Stimulated activated CD8-positive, alpha-beta memory T cell treated with anti-CD3 and anti-CD28 coated beads, Interleukin-12 subunit alpha, Interleukin-12 subunit beta, amount 100 ng/mL, for 24 hours (primary cell): ENCODE measurements around the gene KIRREL3.
A peak's percentile ranks its signal among the peaks of the same experiment; 100 is the strongest.

ENCODE experiments used
- DNase-seq: peaks from one replicate; pipeline ENCODE4 v3.0.0-alpha.2; 2020; ENCODE audit errors: extremely low read depth

KIRREL3 gene

GRCh38 chr11:126997196-126997595 lies 3.4 kb downstream of the KIRREL3 start:
- no peak for DNase-seq

- DNase-seq, result no peak
Measured at GRCh38 chr11:126996036-126996804, 4.3 kb downstream of the KIRREL3 start.

- no peak for DNase-seq
Measured at GRCh38 chr11:126993599-126993998, 7.0 kb downstream of the KIRREL3 start.

DNA sequence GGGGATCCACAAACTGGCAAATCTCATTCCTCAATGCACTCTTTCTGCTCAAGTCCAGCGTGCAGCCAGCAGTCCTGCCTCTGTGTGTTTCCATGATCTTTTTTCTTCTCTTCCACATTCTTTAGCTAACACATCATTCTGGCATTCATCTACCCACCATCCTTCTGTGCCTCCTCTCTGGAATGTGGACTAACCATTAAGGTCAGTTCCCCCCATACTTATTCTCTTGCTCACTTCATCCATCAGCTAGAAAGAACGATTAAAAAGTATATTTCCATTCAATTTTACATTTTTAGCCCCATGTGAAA lies 7.8 kb downstream of the KIRREL3 start:
- DNase-seq, result no peak

DNA sequence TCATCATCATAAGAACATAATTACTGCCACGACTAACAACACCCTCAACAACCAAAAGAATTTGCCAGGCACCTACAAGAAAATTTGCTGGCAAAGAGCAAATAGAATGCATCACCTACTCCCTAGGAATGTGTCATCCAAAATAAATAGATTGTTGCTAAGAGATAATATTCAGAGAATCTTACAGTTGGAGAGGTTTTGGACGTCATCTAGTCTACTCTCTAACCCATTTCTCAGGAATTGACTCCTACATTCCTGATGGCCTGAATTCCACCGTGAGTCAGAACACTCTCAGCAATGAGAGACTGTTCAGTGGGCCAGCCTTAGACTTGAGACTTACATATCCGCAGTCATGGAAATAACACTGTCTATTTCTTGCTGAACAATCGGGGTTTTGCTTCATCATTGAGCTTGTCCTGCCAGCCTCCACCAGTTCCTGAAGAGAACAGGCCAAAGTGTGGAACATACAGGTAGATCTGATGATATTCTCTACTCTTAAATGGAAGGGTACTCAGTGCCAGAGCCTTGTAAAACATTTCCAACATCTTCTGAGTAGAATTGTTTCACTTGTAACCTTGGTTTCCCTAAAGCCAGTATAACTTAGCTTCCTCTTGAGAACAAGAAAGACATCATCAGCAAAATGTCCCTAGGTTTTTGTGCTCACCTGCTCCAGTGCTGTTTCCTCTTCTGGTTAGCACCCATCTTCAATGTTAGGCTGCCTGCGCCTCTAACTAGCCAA lies 8.3 kb downstream of the KIRREL3 start:
- no peak for DNase-seq

DNA sequence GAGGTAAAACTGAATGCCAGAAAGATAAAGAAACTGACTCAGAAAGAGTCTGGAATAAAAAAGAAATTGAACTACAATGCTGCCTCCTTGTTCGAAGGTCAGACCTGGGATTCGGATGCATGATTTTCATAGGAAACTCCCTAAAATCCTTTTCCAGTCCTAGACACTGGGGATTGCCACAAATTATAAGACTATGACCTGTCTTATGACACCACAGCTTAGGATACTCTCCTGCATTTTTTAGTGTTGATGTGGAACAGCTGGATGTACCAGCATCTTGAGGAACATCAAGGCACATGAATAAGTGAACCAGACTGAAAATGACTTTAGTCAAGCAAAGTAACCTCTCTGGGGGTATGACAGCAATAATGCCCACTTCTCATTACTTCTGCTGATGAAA lies 9.0 kb downstream of the KIRREL3 start:
- no peak for DNase-seq

DNA sequence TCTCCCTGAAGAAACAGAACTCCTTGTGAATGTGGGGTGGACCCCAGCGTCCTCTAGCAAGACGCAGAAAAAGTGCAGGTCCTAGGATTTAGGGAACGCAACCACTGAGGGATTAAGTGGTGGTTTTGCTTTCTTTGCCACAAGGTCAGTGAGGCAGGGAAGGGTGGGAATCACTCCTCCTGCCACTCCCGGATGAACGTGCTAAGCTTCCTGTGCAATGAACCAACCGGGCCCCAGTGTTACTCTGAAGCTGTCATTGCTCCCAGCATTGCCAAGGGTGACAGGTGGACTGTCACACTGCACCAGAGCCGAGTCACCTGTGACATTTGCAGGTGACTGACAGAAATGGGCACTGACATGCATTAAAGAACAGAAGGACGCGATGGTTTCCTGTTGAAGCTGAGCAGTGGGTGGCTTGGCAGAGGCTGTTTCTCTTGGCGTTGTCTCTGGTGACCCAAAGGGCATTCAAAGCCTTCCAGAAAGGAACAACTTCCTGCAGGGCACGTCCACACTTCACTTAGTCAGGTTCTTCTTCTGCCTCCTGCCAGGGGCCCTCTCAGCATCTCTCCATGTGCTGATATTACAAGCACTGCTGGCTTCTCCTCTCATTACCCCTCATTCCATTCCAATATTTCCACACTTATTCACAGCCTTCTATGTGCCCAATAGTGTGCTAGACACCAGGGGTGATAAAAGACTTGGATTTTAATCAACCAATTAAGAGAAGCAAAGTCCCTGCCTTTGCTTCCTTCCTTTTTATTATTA lies 9.7 kb downstream of the KIRREL3 start:
- no peak for DNase-seq

GRCh38 chr11:126989942-126990715 lies 10.4 kb downstream of the KIRREL3 start:
- DNase-seq, result peak; percentile 14

- DNase-seq, result no peak
Measured at GRCh38 chr11:126988655-126989054, 11.9 kb downstream of the KIRREL3 start.

DNA sequence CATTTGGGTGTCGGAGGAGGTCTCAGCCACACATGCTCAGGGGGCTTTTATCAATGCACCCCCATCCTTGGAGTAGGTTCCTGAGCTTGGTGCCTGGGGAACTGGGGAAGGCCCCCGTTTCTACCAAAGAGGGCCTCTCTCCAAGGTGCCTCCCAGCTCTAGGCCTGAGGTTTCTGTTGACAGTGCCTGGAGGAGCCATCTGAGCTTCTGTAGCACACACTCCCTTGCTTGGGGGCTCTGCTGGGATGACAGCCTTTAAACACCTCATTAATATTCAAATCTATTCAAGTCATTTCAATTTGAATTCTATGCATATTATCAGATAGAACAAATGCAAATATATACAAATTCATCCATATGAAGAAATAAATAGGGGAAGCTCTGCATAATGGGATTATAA lies 18.9 kb downstream of the KIRREL3 start:
- no peak for DNase-seq

DNA sequence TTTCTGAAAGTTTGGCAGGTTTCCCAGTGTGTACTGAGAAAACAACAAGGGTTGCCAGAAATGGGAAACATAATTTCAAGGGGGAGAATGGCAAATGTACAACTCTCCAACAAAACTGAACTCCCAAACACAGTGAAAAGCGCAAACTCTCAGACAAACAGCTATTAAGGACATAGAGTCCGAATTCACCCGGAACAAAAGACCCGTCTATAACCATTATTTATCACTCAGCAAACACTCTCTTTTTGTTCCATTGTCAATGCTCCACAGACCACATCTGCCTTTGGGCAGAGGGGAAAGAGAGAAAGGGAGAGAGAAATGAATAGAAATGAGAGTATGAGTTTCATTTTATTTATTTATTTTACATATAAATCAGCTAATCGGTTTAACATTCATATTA lies 21.7 kb downstream of the KIRREL3 start:
- DNase-seq, result no peak

- no peak for DNase-seq
Measured at GRCh38 chr11:126978165-126978564, 22.4 kb downstream of the KIRREL3 start.

- DNase-seq, result no peak
Measured at GRCh38 chr11:126973051-126973450, 27.5 kb downstream of the KIRREL3 start.

DNA sequence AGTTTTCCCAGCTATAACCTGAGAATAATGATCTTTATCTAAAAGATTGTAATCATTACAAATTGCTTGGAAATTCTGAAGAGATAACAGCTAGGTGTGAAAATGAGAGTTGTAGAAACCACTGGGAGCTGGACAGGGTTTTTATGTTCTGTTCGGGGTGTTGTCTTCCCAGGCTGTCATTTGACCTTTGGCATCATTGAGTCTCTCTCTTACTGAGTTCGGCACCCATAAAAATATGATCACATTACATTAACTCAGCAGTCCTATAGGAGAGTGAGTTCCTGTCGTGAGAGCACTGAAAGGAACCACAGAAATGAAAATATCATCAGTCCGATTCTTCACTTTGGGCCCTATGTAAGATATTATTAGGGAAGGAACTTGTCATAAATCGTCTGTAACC lies 29.3 kb downstream of the KIRREL3 start:
- DNase-seq, result no peak

GRCh38 chr11:126969865-126970479 lies 30.6 kb downstream of the KIRREL3 start:
- DNase-seq, result no peak

- no peak for DNase-seq
Measured at GRCh38 chr11:126968915-126969314, 31.7 kb downstream of the KIRREL3 start.

DNA sequence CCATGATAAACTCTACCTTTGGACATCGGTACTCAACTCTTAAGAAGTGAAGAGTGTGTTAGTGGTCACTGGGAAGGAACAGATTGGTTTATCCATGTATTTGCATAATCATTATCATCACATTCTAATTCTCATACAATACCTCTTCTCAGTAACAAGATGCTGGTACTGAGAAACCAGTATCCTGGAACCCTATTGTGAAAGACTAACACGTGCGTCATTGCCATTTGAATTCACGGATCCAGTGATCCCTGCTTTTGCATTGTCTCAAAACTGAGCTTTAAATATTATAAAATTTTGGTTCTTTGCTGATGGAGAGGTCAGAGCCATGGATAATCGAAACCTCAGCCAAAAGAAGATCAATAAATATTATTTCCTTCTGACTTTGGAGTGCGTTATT lies 35.2 kb downstream of the KIRREL3 start:
- DNase-seq, result no peak

- DNase-seq, result no peak
Measured at GRCh38 chr11:126963603-126964363, 36.8 kb downstream of the KIRREL3 start.

DNA sequence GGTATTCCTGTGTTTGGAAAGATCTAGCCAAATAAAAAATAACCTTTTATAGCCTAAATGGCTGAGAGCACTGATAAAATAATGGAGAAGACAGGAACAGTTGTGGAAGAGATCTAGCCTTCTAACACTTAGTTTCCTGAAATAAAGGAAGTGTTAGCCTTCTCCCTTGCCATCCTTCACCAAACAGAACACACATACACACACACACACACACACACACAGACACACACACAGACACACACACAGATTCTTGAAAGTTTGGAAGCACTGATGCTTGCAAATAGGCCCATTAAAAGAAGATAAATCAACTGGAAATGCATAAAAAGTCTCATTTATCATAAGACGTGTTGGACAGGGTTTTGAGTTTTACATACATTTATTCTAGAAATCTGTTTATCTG lies 37.5 kb downstream of the KIRREL3 start:
- no peak for DNase-seq

GRCh38 chr11:126959700-126960099 lies 40.9 kb downstream of the KIRREL3 start:
- DNase-seq, result no peak

GRCh38 chr11:126956635-126957034 lies 43.9 kb downstream of the KIRREL3 start:
- no peak for DNase-seq
